ENCODE results near the gene PTPRT.

- TF ChIP-seq CTCF (conservative IDR thresholded peaks at IDR 0.05; ENCODE audit: low read depth in 2 of 2) (no peak), POLR2AphosphoS5 (IDR thresholded peaks at IDR 0.05; ENCODE audit: low read depth) (no peak), REST (IDR thresholded peaks at IDR 0.05; ENCODE audit: unreplicated experiment) (no peak), EZH2 (IDR thresholded peaks at IDR 0.05; ENCODE audit: low read depth, unreplicated experiment) (no peak), JUNB (IDR thresholded peaks at IDR 0.05; ENCODE audit: unreplicated experiment) (no peak), EZH2phosphoT487 (IDR thresholded peaks at IDR 0.05; ENCODE audit: unreplicated experiment) (no peak), CREB1 (CRISPR knock-in tag; IDR thresholded peaks at IDR 0.05; ENCODE audit: low read depth) (no peak), ZNF114 (CRISPR knock-in tag; IDR thresholded peaks at IDR 0.05) (no peak), ETS1 (IDR thresholded peaks at IDR 0.05) (no peak)
Measured at GRCh38 chr20:42360621-42361020, 829.1 kb downstream of the PTPRT start.
